GM18868 (cell line): ENCODE data around the gene OBSCN.

Experiments used
- ATAC-seq: cut with Tn5 transposase; IDR thresholded peaks from one replicate; pipeline ENCODE4 v1.9.1; 2021; ENCODE audit warnings: mild to moderate bottlenecking, moderate library complexity; ENCODE audit not compliant: unreplicated experiment

Gene OBSCN

GRCh38 chr1:228394571-228395394 lies 186.9 kb downstream of the OBSCN start:
- ATAC-seq: no peak

- no peak for ATAC-seq
Measured at GRCh38 chr1:228396770-228397662, 189.2 kb downstream of the OBSCN start.

DNA sequence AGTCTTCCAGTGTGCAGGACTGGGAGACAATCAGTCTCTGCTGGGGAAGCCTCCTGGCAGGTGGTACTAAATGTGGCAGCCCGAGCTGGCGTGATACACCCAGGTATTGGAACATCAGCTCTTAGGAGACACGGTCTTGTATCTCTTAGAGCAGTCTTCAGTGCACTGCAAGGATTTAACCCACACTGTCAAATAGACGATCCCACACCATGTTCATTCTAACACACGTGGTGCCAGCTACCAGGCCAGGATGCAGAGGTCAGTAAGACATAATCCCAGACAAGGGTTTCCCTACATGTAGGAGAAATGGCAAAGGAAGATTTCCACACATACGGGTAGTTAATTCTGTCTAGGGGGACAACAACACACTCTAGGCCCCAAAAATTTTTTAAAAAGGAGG lies 190.1 kb downstream of the OBSCN start:
- ATAC-seq: no peak

DNA sequence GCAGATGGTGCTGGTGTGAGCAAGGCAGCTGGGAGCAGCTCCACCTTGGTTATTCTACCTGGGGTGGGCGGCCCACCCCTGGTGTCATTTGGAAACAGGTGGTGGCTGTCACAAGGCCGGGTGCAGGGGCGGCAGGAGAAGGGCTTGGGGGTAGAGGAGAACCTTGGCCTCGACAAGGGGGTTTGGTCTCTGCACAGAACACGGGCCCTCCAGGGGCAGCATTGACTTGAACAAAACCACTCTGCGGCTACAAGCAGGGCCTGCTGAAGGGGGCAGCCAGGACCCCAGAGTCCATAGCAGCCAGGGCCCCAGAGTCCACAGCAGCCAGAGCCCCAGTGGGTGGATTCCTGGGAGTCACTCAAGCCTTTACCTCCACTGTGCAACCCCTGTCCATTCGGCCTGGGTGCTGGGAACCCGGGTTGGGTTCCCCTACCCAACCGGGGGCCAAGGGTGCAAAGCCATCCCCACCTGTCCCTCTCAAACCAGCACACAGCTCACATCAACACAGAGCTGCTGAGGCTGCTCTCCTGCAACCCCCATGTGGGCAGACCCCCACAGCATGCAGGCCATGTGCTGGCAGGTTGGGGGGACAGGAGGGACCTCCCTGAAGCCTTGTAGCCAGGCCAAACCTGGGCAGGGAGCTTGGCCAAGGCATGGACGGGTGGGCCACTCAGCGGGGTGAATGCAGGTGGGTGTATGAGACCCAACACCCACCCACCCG lies 191.1 kb downstream of the OBSCN start:
- no peak for ATAC-seq

DNA sequence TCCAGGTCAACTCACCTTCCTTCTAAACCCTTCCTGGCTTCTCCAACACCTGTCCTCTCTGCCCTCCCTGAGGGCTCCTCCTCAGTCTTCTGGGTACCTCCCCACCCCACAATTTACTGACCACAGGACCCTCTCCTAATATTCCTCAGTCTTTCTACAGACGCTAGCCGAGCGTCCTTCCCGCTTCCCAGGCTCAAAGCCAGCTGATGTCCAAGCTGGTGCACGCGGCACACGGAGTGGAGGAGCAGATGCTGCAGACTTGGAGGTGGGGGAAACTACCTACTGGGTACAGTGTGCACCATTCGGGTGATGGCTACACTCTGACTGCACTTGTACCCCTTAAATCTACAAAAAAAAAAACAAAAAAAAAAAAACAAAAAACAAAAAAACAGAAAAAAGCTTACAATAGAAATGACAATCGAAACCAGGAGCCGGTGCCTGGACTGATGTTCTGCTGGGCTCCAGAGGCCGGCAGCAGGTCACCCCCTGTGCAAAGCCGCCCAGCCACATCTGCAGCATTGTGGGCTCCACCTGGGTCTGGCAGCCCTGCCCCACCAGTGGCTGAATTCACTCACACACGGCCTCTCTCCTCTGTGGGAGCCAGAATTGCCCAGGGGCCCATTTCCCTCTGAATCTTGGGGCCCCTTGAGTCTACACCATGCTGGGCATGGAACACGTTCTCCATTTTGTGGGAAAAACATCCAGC lies 191.8 kb downstream of the OBSCN start:
- ATAC-seq: no peak

- ATAC-seq: no peak
Measured at GRCh38 chr1:228400237-228400651, 192.4 kb downstream of the OBSCN start.

- no peak for ATAC-seq
Measured at GRCh38 chr1:228400692-228401454, 193.0 kb downstream of the OBSCN start.

GRCh38 chr1:228401782-228402640 lies 194.2 kb downstream of the OBSCN start:
- ATAC-seq: no peak

GRCh38 chr1:228402641-228403025 lies 194.8 kb downstream of the OBSCN start:
- no peak for ATAC-seq

- ATAC-seq: no peak
Measured at GRCh38 chr1:228403231-228403631, 195.4 kb downstream of the OBSCN start.

DNA sequence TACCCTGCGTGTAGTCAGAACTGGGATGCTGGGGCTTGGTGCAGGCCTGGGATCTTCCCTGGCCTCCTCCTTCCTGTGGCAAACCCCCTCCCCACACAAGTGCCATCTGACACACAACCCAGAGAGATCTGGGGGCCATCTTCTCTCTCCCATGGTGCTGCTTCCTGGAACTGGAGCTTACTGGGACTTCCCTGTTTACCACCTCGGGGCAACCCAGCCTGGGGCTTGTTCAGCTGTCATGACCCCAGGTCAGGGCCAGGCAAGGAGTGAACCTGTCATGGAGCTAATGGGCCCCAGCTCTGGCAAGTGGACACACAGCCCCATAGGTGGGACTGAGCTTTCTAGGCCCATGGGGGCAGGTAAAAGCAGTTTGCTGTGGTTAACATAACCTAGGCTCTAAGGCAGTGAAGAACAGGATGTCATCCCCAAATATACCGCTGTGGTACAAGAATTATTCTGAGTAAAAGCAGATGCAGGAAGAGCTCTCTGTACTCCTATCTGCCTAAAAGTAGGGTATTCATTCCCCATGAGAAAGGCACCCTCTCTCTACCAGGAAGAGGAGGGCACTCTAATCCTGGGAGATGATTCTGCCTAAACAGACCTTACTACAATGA lies 196.4 kb downstream of the OBSCN start:
- ATAC-seq: no peak

DNA sequence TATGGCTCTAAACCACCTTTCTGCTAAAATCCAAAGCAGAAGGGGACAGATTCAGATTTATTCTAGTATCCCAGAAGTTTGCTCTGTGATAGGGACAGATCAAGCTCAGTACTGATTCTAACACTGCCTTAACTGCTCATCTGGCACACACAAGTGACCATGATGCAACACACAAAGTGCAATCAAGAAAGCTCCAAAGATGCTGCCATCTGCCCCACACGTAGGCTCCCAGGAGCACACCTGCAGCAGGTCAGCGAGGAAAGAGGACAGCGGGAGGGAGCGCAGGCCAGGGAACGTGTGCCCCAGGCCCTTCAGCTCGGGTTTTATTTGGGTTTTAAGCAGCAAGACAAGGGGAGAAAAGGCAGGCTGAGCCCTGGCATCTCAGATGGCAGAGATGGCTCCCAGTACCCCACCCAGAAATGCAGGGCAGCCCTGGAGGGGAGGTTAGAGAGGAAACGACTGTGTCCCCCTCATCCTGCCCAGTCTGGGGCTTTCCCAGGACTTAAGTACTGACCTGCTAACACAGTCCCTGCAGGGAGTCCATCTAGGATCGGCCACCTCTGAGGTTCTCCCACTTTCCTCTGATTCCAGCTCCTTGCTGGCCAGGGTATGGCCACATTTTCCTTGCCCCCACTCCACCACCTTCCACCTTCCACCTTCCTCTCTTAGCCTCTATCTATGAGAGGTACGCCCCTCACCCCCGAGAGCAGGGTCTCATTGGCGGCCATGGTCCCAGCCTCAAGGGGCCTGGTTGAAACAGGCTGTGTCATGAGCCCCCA lies 197.5 kb downstream of the OBSCN start:
- ATAC-seq: no peak

DNA sequence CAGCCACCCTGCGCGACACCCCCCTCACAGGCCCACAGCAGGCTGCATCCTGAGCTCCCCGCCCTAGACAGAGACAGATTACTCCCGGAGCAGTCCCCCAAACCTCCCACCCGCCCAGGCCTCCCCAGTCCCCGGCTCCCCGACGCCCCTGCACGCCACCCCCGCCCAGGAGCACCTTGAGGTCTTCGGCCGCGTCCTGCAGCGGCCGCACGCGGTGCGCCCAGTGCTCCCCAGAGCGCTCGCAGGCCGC lies 198.1 kb downstream of the OBSCN start:
- no peak for ATAC-seq

DNA sequence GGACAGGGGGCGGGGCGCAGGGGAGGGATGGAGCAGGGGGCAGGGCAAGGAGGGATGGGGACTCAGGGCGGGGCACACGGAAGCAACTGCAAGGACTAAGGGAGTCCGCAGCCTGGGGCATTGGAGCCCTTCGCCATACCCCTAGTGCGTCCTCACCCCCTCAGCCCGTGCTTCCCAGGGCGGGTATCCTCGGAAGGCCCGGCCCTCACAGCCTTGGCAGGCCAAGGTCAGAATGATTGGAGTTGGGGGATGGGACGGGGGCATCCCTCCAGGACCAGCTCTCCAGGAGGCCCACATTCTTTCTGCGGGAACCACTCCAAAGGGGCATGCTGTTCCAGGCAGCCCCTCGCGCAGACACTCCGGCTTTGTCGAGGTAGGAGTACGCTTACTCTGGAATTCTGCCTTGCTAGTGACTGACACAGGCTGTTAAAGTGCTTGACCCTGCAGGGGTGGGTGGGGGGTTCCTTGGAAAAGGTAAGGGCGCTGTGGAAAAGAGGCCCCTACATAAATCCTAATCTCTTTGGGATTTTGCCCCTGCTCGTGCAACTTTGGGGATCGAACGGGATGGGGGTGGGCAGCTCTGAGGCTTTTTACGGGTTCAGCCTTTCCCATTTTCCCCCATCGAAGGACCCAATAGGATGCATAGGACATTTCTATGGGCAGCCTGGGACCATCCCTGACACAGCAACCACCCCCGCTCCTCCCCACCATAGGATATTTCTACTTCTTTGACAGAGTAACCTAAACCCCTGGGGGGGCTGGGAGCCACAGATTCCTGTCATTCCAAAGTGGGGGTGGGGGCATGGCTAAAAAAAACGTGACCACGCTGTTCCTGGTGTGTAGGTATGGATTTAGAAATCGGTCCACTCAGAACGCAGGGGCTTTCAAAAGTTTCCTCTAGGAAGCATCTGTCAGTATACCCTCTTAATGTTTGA lies 199.5 kb downstream of the OBSCN start:
- no peak for ATAC-seq

GRCh38 chr1:228408041-228408868 lies 200.4 kb downstream of the OBSCN start:
- no peak for ATAC-seq
